Measurements from ENCODE around the gene ZNF300.
"Not testable (repeated sequence)": the region's sequence is repeated elsewhere in the genome, so short reads cannot be mapped to it uniquely, and the experiment has no call there.

Gene ZNF300

GRCh38 chr5:150904479-150905311 is at the start of gene ZNF300:
Gene ZNF300 (minus strand): TSS chr5:150904980. CDS start chr5:150903155, 1,825 bp downstream.
- peak; percentile 54 for DNase-seq

GRCh38 chr5:150948539-150948938 is 43.8 kb upstream of the ZNF300 start:
- no peak for DNase-seq

GRCh38 chr5:150946351-150946905 is 41.6 kb upstream of the ZNF300 start:
- DNase-seq = no peak

- DNase-seq = no peak
Observed at GRCh38 chr5:150945947-150946346, 41.2 kb upstream of the ZNF300 start.

- DNase-seq = no peak
Observed at GRCh38 chr5:150945486-150945885, 40.7 kb upstream of the ZNF300 start.

- DNase-seq = no peak
Observed at GRCh38 chr5:150931368-150931965, 26.7 kb upstream of the ZNF300 start.

- no peak for DNase-seq
Observed at GRCh38 chr5:150918613-150919012, 13.8 kb upstream of the ZNF300 start.

GRCh38 chr5:150912312-150912814 is 7.6 kb upstream of the ZNF300 start:
- no peak for DNase-seq

GRCh38 chr5:150905312-150905683 is 518 bp upstream of the ZNF300 start:
- DNase-seq = no peak

GRCh38 chr5:150901446-150901845 is 3.3 kb downstream of the ZNF300 start:
- DNase-seq = no peak

GRCh38 chr5:150895431-150896428 is 9.1 kb downstream of the ZNF300 start:
- no peak for DNase-seq

- no peak for DNase-seq
Observed at GRCh38 chr5:150879358-150879757, 25.4 kb downstream of the ZNF300 start.

- DNase-seq = no peak
Observed at GRCh38 chr5:150862070-150862469, 42.7 kb downstream of the ZNF300 start.

GRCh38 chr5:150860246-150860821 is 44.4 kb downstream of the ZNF300 start:
- DNase-seq = no peak

GRCh38 chr5:150856700-150857099 is 48.1 kb downstream of the ZNF300 start:
- DNase-seq = not testable (repeated sequence)

GRCh38 chr5:150853561-150853960 is 51.2 kb downstream of the ZNF300 start:
- DNase-seq = no peak

GRCh38 chr5:150851039-150851438 is 53.7 kb downstream of the ZNF300 start:
- DNase-seq = no peak

- no peak for DNase-seq
Observed at GRCh38 chr5:150848271-150848670, 56.5 kb downstream of the ZNF300 start.

GRCh38 chr5:150847334-150847695 is 57.5 kb downstream of the ZNF300 start:
- no peak for DNase-seq

GRCh38 chr5:150846654-150847333 is 58.0 kb downstream of the ZNF300 start:
- DNase-seq = peak; percentile 72

- DNase-seq = not testable (repeated sequence)
Observed at GRCh38 chr5:150846308-150846653, 58.5 kb downstream of the ZNF300 start, which contains the start of gene IRGM. Gene IRGM (plus strand): TSS chr5:150846521. CDS start chr5:150848124, 1,603 bp downstream.

Measured in stimulated activated CD8-positive, alpha-beta memory T cell treated with anti-CD3 and anti-CD28 coated beads, Interleukin-4, amount 100 ng/mL, for 48 hours (primary cell).